GM18867 (cell line): ENCODE results near the gene MID1.

ENCODE experiments used
- ATAC-seq: cut with Tn5 transposase; IDR thresholded peaks from one replicate; pipeline ENCODE4 v1.9.1; 2021; ENCODE audit warnings: mild to moderate bottlenecking, moderate library complexity; ENCODE audit not compliant: unreplicated experiment

The MID1 gene

GRCh38 chrX:10537308-10537707, 83.1 kb downstream of the MID1 start:
- no peak for ATAC-seq

GRCh38 chrX:10536744-10537143, 83.6 kb downstream of the MID1 start:
- ATAC-seq, result no peak

- no peak for ATAC-seq
Observed at GRCh38 chrX:10534611-10535010, 85.8 kb downstream of the MID1 start.

- ATAC-seq, result no peak
Observed at GRCh38 chrX:10533696-10534365, 86.6 kb downstream of the MID1 start.

- ATAC-seq, result no peak
Observed at GRCh38 chrX:10531927-10532326, 88.5 kb downstream of the MID1 start.

- ATAC-seq, result no peak
Observed at GRCh38 chrX:10529344-10529743, 91.0 kb downstream of the MID1 start.

GRCh38 chrX:10526451-10526850, 93.9 kb downstream of the MID1 start:
- no peak for ATAC-seq

GRCh38 chrX:10525381-10526120, 94.8 kb downstream of the MID1 start:
- ATAC-seq, result no peak

GRCh38 chrX:10524578-10524977, 95.8 kb downstream of the MID1 start:
- no peak for ATAC-seq

GRCh38 chrX:10519761-10520160, 100.6 kb downstream of the MID1 start:
- no peak for ATAC-seq

- ATAC-seq, result no peak
Observed at GRCh38 chrX:10519278-10519677, 101.1 kb downstream of the MID1 start.

GRCh38 chrX:10518073-10518472, 102.3 kb downstream of the MID1 start:
- ATAC-seq, result no peak

GRCh38 chrX:10516781-10517322, 103.5 kb downstream of the MID1 start:
- ATAC-seq, result no peak

- no peak for ATAC-seq
Observed at GRCh38 chrX:10514891-10515290, 105.5 kb downstream of the MID1 start.

GRCh38 chrX:10513974-10514373, 106.4 kb downstream of the MID1 start:
- no peak for ATAC-seq

- no peak for ATAC-seq
Observed at GRCh38 chrX:10512741-10513140, 107.6 kb downstream of the MID1 start.

- no peak for ATAC-seq
Observed at GRCh38 chrX:10512258-10512657, 108.1 kb downstream of the MID1 start.

- no peak for ATAC-seq
Observed at GRCh38 chrX:10509397-10509796, 111.0 kb downstream of the MID1 start.

GRCh38 chrX:10508891-10509290, 111.5 kb downstream of the MID1 start:
- ATAC-seq, result no peak

- ATAC-seq, result no peak
Observed at GRCh38 chrX:10507876-10508275, 112.5 kb downstream of the MID1 start.

GRCh38 chrX:10507181-10507580, 113.2 kb downstream of the MID1 start:
- no peak for ATAC-seq

- no peak for ATAC-seq
Observed at GRCh38 chrX:10506781-10507180, 113.6 kb downstream of the MID1 start.
